Activated CD8-positive, alpha-beta T cell treated with anti-CD3 and anti-CD28 coated beads for 36 hours (primary cell): ENCODE measurements around the gene BICDL1. TPM values are rescaled to one million over a fixed set of nuclear protein-coding genes. Genes with fewer than 3 reads are reported as not detected.
"Not testable (repeated sequence)": the region's sequence is repeated elsewhere in the genome, so short reads cannot be mapped to it uniquely, and the experiment has no call there.

ENCODE experiments used
- ATAC-seq: fragments of 200-7000 bp; cut with Tn5 transposase; one replicate; pipeline ENCODE4 v1.10.0; 2021; ENCODE audit warnings: mild to moderate bottlenecking, moderate library complexity
- CTCF ChIA-PET: fragments of 350-600 bp; sonication (Branson Sonifier 250); formaldehyde crosslinking; loops from one replicate; lab custom pipeline; 2021; ENCODE audit warnings: antibody characterized with exemption; lab: Charles Lee
- POLR2A ChIA-PET: fragments of 350-600 bp; sonication (Branson Sonifier 250); formaldehyde crosslinking; loops from one replicate; lab custom pipeline; 2021; ENCODE audit warnings: antibody characterized with exemption; lab: Charles Lee
- DNase-seq: peaks from one replicate; pipeline ENCODE4 v3.0.0-alpha.2; 2020
- H3K27ac Mint-ChIP-seq: one replicate; pipeline ENCODE4 v1.8.0; 2021; ENCODE audit warnings: mild to moderate bottlenecking, mixed read lengths
- H3K27me3 Mint-ChIP-seq: one replicate; pipeline ENCODE4 v1.8.0; 2021; ENCODE audit warnings: mixed read lengths
- H3K36me3 Mint-ChIP-seq: one replicate; pipeline ENCODE4 v1.8.0; 2021; ENCODE audit warnings: low read depth, mixed read lengths
- H3K4me1 Mint-ChIP-seq: one replicate; pipeline ENCODE4 v1.8.0; 2021; ENCODE audit warnings: low read depth, mixed read lengths
- H3K4me3 Mint-ChIP-seq: one replicate; pipeline ENCODE4 v1.8.0; 2021; ENCODE audit warnings: mild to moderate bottlenecking, moderate library complexity, mixed read lengths
- H3K9me3 Mint-ChIP-seq: one replicate; pipeline ENCODE4 v1.8.0; 2021; ENCODE audit warnings: mixed read lengths
- CTCF ChIP-seq: fragments of 200-600 bp; IDR thresholded peaks from one replicate; pipeline ENCODE4 v1.8.0; 2022; ENCODE audit warnings: antibody characterized with exemption, mild to moderate bottlenecking
- intact Hi-C: fragments of 100-400 bp; cut with micrococcal nuclease; formaldehyde crosslinking; loops from one replicate; pipeline ENCODE4 v1.10.0; 2022
- total RNA-seq, 2 experiments: library from RNA; stranded (reverse); gene quantifications; one replicate each; pipeline ENCODE4 v1.2.3, GENCODE V29; 2021

The BICDL1 gene
- total RNA-seq, 2 experiments from 2014 or later, result 103 to 107 TPM

- no peak overlapping the region for H3K27ac Mint-ChIP-seq
- ATAC-seq, result no peak
- no peaks in the 10 kb centered on the region for H3K36me3 Mint-ChIP-seq
- DNase-seq, result no peak
- H3K4me3 Mint-ChIP-seq, result no peak overlapping the region
- CTCF ChIA-PET, result no interaction called here
- H3K27me3 Mint-ChIP-seq, result peaks cover 1% of the 10 kb centered on the region
- no peaks in the 10 kb centered on the region for H3K9me3 Mint-ChIP-seq
- TF ChIP-seq CTCF, result no peak
- intact Hi-C loops, result no loop called here
- H3K4me1 Mint-ChIP-seq, result peaks cover 3% of the 10 kb centered on the region
- POLR2A ChIA-PET, result no interaction called here
Observed at GRCh38 chr12:119964123-119964522, 24.9 kb upstream of the BICDL1 start.

GRCh38 chr12:119964929-119965328 lies 24.1 kb upstream of the BICDL1 start:
- Mint-ChIP-seq H3K4me1 (peaks cover 3% of the 10 kb centered on the region), H3K27me3 (peaks cover 1% of the 10 kb centered on the region), H3K4me3 (no peak overlapping the region), H3K9me3 (no peaks in the 10 kb centered on the region), H3K27ac (no peak overlapping the region), H3K36me3 (no peaks in the 10 kb centered on the region)
- DNase-seq (no peak), ATAC-seq (no peak)
- ChIA-PET POLR2A (no interaction called here), CTCF (no interaction called here)
- TF ChIP-seq CTCF, result no peak
- intact Hi-C loops, result no loop called here

DNA sequence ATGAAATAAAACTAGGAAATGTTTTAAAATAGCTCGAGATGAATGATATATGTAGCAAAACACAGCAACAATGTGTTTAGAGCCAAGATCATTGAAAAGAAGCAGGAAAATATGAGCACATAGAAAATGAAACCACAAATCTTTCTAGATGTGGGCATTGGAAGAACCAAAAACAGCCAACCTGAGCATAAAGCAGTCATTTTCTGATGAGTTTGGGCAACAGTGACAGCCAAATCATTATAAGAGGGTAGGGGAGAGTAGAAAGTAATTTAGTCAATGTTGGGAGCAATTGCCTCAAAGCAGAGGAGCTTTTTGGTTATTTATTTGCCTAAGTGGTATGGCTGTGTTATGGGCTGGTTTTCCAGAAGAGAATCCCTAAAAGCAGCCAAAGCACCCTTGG lies 8.8 kb upstream of the BICDL1 start:
- H3K27me3 Mint-ChIP-seq, result peaks cover 4% of the 10 kb centered on the region
- CTCF ChIA-PET, result interaction anchor here (1.0 to 1.2 kb wide), 3 partner anchors 14 to 142 kb away, joined by 3 to 4 read pairs (median 4); no protein-coding TSS in a partner anchor
- no peaks in the 10 kb centered on the region for H3K9me3 Mint-ChIP-seq
- DNase-seq (no peak), ATAC-seq (peak; percentile 93)
- peaks cover 17% of the 10 kb centered on the region for H3K4me1 Mint-ChIP-seq
- no peaks in the 10 kb centered on the region for H3K36me3 Mint-ChIP-seq
- POLR2A ChIA-PET, result interaction anchor here (0.7 to 1.9 kb wide), 9 partner anchors 8 to 107 kb away, joined by 3 to 11 read pairs (median 3); partner anchors contain the start of gene BICDL1
- peak overlapping the region; percentile 19 for H3K4me3 Mint-ChIP-seq
- H3K27ac Mint-ChIP-seq, result peak overlapping the region; percentile 39
- intact Hi-C loops, result no loop called here
- no peak for TF ChIP-seq CTCF

GRCh38 chr12:119980702-119981101 lies 8.3 kb upstream of the BICDL1 start:
- intact Hi-C loops, H3K27ac Mint-ChIP-seq, DNase-seq, H3K4me3 Mint-ChIP-seq, H3K36me3 Mint-ChIP-seq, H3K9me3 Mint-ChIP-seq, H3K27me3 Mint-ChIP-seq: not testable (repeated sequence)
- POLR2A ChIA-PET, result interaction anchor here (0.7 to 1.9 kb wide), 9 partner anchors 8 to 107 kb away, joined by 3 to 11 read pairs (median 3); partner anchors contain the start of gene BICDL1
- peaks cover 17% of the 10 kb centered on the region for H3K4me1 Mint-ChIP-seq
- CTCF ChIA-PET, result interaction anchor here (1.0 to 1.2 kb wide), 3 partner anchors 15 to 142 kb away, joined by 3 to 4 read pairs (median 4); no protein-coding TSS in a partner anchor
- peak; percentile 37 for ATAC-seq

- Mint-ChIP-seq H3K27me3 (no peaks in the 10 kb centered on the region), H3K27ac (peak overlapping the region; percentile 75), H3K36me3 (peaks cover 40% of the 10 kb centered on the region), H3K9me3 (no peaks in the 10 kb centered on the region), H3K4me1 (peaks cover 42% of the 10 kb centered on the region), H3K4me3 (peak overlapping the region; percentile 81)
- DNase-seq (no peak), ATAC-seq (peak; percentile 19)
- TF ChIP-seq CTCF, result no peak
- POLR2A ChIA-PET, result interaction anchor here (0.6 to 7.2 kb wide), 12 partner anchors 9 to 211 kb away, joined by 3 to 131 read pairs (median 5); partner anchors contain the start of gene RPLP0
- CTCF ChIA-PET, result interaction anchor here (0.7 to 3.9 kb wide), 13 partner anchors 10 to 133 kb away, joined by 3 to 25 read pairs (median 5); partner anchors contain the start of genes CIT and RAB35
- intact Hi-C loops, result loop anchor here (2.0 kb wide), 1 partner anchor 23 kb away; no protein-coding TSS in a partner anchor
Observed at GRCh38 chr12:119989361-119989730, 310 bp downstream of the BICDL1 start.
